IgD-negative memory B cell (primary cell): ENCODE measurements around the gene MYPN. TPM values are rescaled to one million over a fixed set of nuclear protein-coding genes. Genes with fewer than 3 reads are reported as not detected.

Experiments
- H3K27ac Mint-ChIP-seq, 3 donors: one replicate each; pipeline ENCODE4 v1.8.0; 2020 to 2022; ENCODE audit warnings: mild to moderate bottlenecking in 3 of 3, mixed read lengths in 3 of 3, moderate library complexity in 1 of 3
- H3K27me3 Mint-ChIP-seq: one replicate; pipeline ENCODE4 v1.8.0; 2021; ENCODE audit warnings: mixed read lengths
- H3K36me3 Mint-ChIP-seq: one replicate; pipeline ENCODE4 v1.8.0; 2020; ENCODE audit warnings: mild to moderate bottlenecking, mixed read lengths
- H3K4me1 Mint-ChIP-seq, 3 donors: one replicate each; pipeline ENCODE4 v1.8.0; 2020 to 2022; ENCODE audit warnings: mixed read lengths in 3 of 3, mild to moderate bottlenecking in 1 of 3
- H3K4me3 Mint-ChIP-seq, 4 donors: one replicate each; pipeline ENCODE4 v1.8.0; 2020 to 2022; ENCODE audit warnings: mild to moderate bottlenecking in 4 of 4, mixed read lengths in 4 of 4, moderate library complexity in 3 of 4
- H3K9me3 Mint-ChIP-seq, 3 donors: one replicate each; pipeline ENCODE4 v1.8.0; 2020 to 2021; ENCODE audit warnings: mixed read lengths in 3 of 3, mild to moderate bottlenecking in 1 of 3
- polyA plus RNA-seq: library from polyadenylated mRNA; unstranded; fragments of 300-500 nt; fragmentation: Illumina TruSeq; gene quantifications from one replicate; pipeline ENCODE4 v1.2.3, GENCODE V29; 2021

MYPN gene
- polyA plus RNA-seq, 1 donor from 2014 or later, result not detected

DNA sequence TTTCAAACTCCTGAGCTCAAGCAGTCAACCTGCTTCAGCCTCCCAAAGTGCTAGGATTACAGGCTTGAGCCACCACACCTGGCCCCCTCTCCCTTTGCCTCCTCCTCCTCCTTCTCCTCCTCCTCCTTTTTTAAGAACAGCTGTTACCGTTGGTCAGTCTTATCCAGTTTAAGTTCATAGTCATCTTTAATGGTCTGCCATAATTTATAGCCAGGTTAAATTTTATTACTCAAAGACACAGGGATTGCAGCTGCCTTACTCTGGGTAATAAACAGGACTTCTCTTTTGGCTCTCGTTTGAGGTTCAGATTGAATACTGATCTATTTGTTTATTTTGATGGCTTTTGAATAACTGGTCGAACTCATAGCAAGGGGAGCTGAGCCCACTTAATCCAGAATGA is 87.4 kb downstream of the MYPN start:
- no peak overlapping the region for H3K27ac Mint-ChIP-seq
- H3K4me3 Mint-ChIP-seq, result no peak overlapping the region
- no peaks in the 10 kb centered on the region for H3K4me1 Mint-ChIP-seq
- peaks cover 8% of the 10 kb centered on the region for H3K27me3 Mint-ChIP-seq
- no peaks in the 10 kb centered on the region for H3K36me3 Mint-ChIP-seq
- peaks cover 0 to 5% (median 4%) of the 10 kb centered on the region in 3 donors for H3K9me3 Mint-ChIP-seq

DNA sequence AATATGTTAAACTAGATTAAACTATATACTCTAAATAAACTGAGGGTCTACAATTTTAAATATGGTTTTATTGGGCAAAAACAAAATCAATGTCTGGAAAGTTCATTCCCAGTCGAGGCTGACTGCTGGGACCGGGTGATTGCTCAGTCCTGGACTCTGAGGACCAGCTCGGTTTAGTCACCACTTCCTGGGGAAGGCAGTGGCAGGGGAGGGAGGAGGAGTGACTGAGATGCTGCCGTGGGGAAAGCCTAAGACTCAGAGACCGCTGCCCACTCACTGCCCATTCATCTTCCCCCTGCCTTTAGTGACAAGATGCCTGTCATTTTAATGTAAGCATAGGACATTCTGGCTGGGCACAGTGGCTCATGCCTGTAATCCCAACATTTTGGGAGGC is 93.7 kb downstream of the MYPN start:
- Mint-ChIP-seq H3K36me3 (peaks cover 3% of the 10 kb centered on the region), H3K4me3 (no peak overlapping the region), H3K27me3 (peaks cover 6% of the 10 kb centered on the region), H3K9me3 (no peaks in the 10 kb centered on the region), H3K27ac (no peak overlapping the region), H3K4me1 (no peaks in the 10 kb centered on the region)

GRCh38 chr10:68208424-68209042 is 99.2 kb downstream of the MYPN start:
- H3K27me3 Mint-ChIP-seq, result no peaks in the 10 kb centered on the region
- H3K9me3 Mint-ChIP-seq, result no peaks in the 10 kb centered on the region
- no peak overlapping the region for H3K4me3 Mint-ChIP-seq
- H3K36me3 Mint-ChIP-seq, result peaks cover 3% of the 10 kb centered on the region
- no peak overlapping the region for H3K27ac Mint-ChIP-seq
- peaks cover 0 to 1% (median 0%) of the 10 kb centered on the region in 3 donors for H3K4me1 Mint-ChIP-seq

DNA sequence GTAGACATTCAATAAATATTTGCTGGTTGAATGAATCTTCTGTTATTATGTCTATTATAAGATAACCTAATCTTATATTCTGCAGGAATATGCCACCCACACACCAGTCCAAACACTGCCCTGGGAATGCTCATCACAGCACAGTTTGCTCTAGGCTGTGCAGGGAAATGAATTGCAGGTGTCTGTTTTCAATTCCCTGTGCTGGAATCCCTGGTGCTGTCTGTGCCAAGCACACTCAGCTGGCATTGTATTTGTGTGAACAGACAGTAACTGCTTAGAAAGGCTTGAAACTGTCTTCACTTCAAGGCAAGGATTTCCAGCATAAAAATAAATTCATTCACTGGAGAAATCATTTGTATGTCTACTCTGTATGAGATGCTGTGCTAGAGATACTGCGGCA is 102.4 kb downstream of the MYPN start:
- Mint-ChIP-seq H3K27me3 (peaks cover 3% of the 10 kb centered on the region), H3K9me3 (no peaks in the 10 kb centered on the region), H3K27ac (no peak overlapping the region), H3K36me3 (no peaks in the 10 kb centered on the region), H3K4me1 (peaks cover 0 to 1% (median 0%) of the 10 kb centered on the region in 3 donors), H3K4me3 (no peak overlapping the region)

- Mint-ChIP-seq H3K27me3 (peaks cover 3% of the 10 kb centered on the region), H3K4me1 (peaks cover 0 to 1% (median 0%) of the 10 kb centered on the region in 3 donors), H3K27ac (no peak overlapping the region), H3K4me3 (no peak overlapping the region), H3K36me3 (no peaks in the 10 kb centered on the region), H3K9me3 (no peaks in the 10 kb centered on the region)
These were observed 103.5 kb downstream of the MYPN start for GRCh38 chr10:68212721-68213352.

DNA sequence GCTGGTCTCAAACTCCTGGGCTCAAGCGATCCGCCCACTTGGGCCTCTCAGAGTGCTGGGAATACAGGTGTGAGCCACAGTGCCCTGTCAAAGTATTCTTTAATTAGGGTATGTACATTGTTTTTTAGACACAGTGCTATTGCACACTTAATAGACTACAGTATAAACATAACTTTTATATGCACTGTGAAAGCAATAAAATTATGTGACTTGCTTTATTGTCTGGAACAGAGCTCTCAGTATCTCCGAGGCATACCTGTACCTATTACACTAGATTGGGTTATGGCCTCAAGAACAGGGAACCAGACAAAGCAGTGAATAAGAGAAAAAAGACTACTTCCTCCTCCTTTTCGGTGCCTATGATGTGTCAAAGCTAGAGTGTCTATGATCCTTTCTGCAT is 109.5 kb downstream of the MYPN start:
- H3K36me3 Mint-ChIP-seq, result peaks cover 2% of the 10 kb centered on the region
- no peak overlapping the region for H3K4me3 Mint-ChIP-seq
- peaks cover 3% of the 10 kb centered on the region for H3K27me3 Mint-ChIP-seq
- H3K9me3 Mint-ChIP-seq, result no peaks in the 10 kb centered on the region
- peaks cover 0 to 2% (median 0%) of the 10 kb centered on the region in 3 donors for H3K4me1 Mint-ChIP-seq
- H3K27ac Mint-ChIP-seq, result no peak overlapping the region

- Mint-ChIP-seq H3K9me3 (no peaks in the 10 kb centered on the region), H3K36me3 (peaks cover 2% of the 10 kb centered on the region), H3K27me3 (no peaks in the 10 kb centered on the region), H3K27ac (no peak overlapping the region), H3K4me1 (peaks cover 0 to 2% (median 0%) of the 10 kb centered on the region in 3 donors), H3K4me3 (no peak overlapping the region)
These were observed 111.9 kb downstream of the MYPN start for GRCh38 chr10:68221196-68221595.

- peaks cover 4% of the 10 kb centered on the region for H3K27me3 Mint-ChIP-seq
- H3K27ac Mint-ChIP-seq, result no peak overlapping the region
- H3K4me1 Mint-ChIP-seq, result peaks cover 0 to 2% (median 0%) of the 10 kb centered on the region in 3 donors
- no peaks in the 10 kb centered on the region for H3K9me3 Mint-ChIP-seq
- peaks cover 2% of the 10 kb centered on the region for H3K36me3 Mint-ChIP-seq
- H3K4me3 Mint-ChIP-seq, result no peak overlapping the region
These were observed 113.1 kb downstream of the MYPN start for GRCh38 chr10:68222391-68222790.

DNA sequence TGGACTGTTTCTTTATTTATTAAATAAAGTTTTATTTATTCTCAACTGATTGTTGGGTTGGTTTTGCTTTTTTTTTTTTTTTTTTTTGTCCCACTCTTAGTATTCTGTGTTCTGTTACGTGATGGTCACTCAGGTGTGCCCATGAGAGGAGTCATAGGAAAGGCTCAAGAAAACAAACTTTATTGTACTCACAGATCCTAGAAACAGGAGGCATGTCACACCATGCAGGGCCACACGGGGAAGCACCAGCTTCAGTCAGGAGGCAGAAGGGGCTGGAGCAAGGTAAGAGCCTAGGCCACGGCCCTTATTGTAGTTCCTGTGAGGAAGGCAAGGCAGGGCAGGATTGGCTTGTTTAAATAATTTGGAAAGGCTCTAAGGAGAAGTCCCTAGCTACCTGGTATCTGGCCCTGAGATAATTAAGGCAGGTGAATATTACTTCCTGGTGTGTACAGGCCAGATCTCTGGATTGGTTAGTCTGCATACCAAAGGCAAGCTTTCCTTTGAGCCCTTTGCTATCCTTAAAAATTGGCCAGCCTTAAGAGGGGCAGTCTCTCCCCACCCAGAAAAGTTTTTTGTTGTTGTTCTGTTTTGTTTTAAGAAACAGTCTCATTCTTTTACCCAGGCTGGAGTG is 114.4 kb downstream of the MYPN start:
- Mint-ChIP-seq H3K27ac (no peak overlapping the region), H3K4me3 (no peak overlapping the region), H3K9me3 (no peaks in the 10 kb centered on the region), H3K4me1 (peaks cover 0 to 2% (median 0%) of the 10 kb centered on the region in 3 donors), H3K36me3 (peaks cover 2% of the 10 kb centered on the region), H3K27me3 (peaks cover 8% of the 10 kb centered on the region)

DNA sequence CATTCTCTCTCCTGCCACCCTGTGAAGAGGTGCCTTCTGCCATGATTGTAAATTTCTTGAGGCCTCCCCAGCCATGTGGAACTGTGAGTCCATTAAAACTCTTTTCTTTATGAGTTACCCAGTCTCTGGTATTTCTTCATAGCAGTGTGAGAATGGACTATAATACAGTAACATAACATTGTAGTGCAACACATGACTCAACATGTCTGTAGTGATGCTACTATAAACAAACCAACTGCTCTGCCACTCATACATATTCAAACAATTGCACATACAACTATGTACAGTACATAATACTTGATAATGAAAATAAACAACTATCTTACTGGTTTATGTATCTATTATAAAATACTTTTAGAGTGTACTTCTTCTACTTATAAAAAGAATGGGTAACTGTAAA is 115.5 kb downstream of the MYPN start:
- Mint-ChIP-seq H3K27ac (no peak overlapping the region), H3K9me3 (no peaks in the 10 kb centered on the region), H3K36me3 (peaks cover 2% of the 10 kb centered on the region), H3K4me1 (no peaks in the 10 kb centered on the region), H3K27me3 (peaks cover 12% of the 10 kb centered on the region), H3K4me3 (no peak overlapping the region)

DNA sequence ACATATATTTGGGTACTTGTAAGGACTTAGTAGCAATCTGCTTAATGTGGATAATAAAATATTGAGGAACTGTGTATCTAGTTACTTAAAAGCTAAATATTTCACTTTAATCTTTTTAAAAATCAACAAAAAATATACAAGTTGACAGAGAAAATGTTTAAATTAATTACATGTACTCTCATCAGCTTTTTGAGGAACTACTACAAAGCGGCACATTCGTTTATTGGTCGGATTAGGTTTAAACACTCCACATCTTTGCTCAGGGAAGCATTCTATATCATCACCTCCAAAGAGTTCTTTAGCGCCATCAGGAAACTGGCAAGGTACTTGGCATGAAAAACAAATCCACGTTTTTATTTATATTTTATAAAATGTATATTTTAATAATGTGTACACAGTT is 121.0 kb downstream of the MYPN start:
- Mint-ChIP-seq H3K4me1 (peaks cover 0 to 11% (median 3%) of the 10 kb centered on the region in 3 donors), H3K9me3 (no peaks in the 10 kb centered on the region), H3K27ac (no peak overlapping the region), H3K36me3 (no peaks in the 10 kb centered on the region), H3K27me3 (peaks cover 27% of the 10 kb centered on the region), H3K4me3 (peak overlapping the region in 2 of 4 donors; percentile 66 to 70)

DNA sequence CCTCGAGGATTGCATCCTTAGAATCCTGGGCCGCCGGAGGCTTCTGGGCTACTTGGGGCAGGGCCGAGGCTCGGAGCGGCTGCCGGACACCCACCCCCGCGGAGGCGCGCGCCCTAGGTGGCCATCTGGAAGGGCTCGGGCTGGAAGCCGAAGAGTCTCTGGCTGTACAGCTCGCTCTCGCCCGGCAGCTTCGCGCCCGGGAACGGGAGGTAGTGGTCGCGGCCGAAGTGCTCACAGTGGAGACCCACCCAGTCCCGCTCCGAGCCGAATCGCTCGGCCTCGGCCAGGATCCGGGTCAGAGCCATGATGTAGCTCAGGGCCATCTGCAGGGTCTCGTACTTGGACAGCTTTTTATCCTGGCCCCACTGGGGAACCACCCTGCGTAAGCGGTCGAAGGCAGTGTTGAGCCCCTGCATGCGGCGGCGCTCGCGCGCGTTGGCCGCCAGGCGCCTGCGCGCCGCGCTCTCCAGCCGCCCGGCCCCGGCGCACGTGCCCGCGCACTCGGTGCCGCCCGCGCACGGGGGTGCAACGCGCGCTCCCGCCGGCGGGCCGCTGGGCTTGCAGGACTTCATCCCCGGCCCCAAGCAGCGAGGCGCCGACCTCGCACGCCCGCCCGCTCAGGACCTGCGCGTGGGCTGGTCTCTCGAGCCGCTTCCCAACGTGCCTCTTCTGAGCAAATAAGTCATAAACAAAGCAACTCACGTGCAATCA is 122.0 kb downstream of the MYPN start:
- Mint-ChIP-seq H3K36me3 (no peaks in the 10 kb centered on the region), H3K4me1 (peaks cover 0 to 11% (median 3%) of the 10 kb centered on the region in 3 donors), H3K27ac (peak overlapping the region in 1 of 3 donors; percentile 35), H3K9me3 (no peaks in the 10 kb centered on the region), H3K4me3 (peak overlapping the region; percentile 66 to 88 (median 80)), H3K27me3 (peaks cover 27% of the 10 kb centered on the region)

- peaks cover 0 to 11% (median 3%) of the 10 kb centered on the region in 3 donors for H3K4me1 Mint-ChIP-seq
- H3K9me3 Mint-ChIP-seq, result no peaks in the 10 kb centered on the region
- peaks cover 26% of the 10 kb centered on the region for H3K27me3 Mint-ChIP-seq
- H3K4me3 Mint-ChIP-seq, result peak within 1 kb of the TSS; percentile 66 to 88 (median 80)
- H3K36me3 Mint-ChIP-seq, result no peaks in the 10 kb centered on the region
- H3K27ac Mint-ChIP-seq, result peak within 1 kb of the TSS in 1 of 3 donors; percentile 35
These were observed 122.5 kb downstream of the MYPN start, which contains the start of gene ATOH7 for GRCh38 chr10:68231817-68232251. TSS of gene ATOH7 (minus strand) at chr10:68232113. CDS start at chr10:68231677, 436 bp downstream.

GRCh38 chr10:68233046-68233445 is 123.8 kb downstream of the MYPN start:
- no peak overlapping the region for H3K27ac Mint-ChIP-seq
- no peaks in the 10 kb centered on the region for H3K36me3 Mint-ChIP-seq
- H3K9me3 Mint-ChIP-seq, result no peaks in the 10 kb centered on the region
- peaks cover 19% of the 10 kb centered on the region for H3K27me3 Mint-ChIP-seq
- peaks cover 0 to 13% (median 3%) of the 10 kb centered on the region in 3 donors for H3K4me1 Mint-ChIP-seq
- H3K4me3 Mint-ChIP-seq, result peak overlapping the region in 2 of 4 donors; percentile 29 to 40

DNA sequence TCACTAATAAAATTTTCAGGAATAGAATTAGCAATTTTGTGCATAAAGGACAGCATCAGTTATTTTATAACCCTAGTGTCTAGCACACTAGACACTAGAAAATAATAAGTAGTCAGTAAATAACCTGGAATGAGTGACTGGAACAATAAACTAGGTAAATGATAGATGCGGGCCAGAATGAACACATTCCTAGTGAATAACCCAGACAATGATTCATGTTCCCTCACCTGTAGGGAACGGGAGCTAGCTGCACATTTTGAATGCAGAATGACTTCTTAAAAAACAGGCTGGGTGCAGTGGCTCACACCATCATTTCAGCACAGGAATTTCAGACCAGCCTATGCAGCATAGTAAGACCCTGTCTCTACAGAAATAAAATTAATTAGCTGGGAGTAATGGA is 125.8 kb downstream of the MYPN start:
- peaks cover 15% of the 10 kb centered on the region for H3K27me3 Mint-ChIP-seq
- H3K27ac Mint-ChIP-seq, result no peak overlapping the region
- H3K4me1 Mint-ChIP-seq, result peaks cover 0 to 15% (median 4%) of the 10 kb centered on the region in 3 donors
- H3K9me3 Mint-ChIP-seq, result no peaks in the 10 kb centered on the region
- H3K36me3 Mint-ChIP-seq, result no peaks in the 10 kb centered on the region
- H3K4me3 Mint-ChIP-seq, result no peak overlapping the region
